GM19025 (cell line): ENCODE data around the gene ZFP62.
"Not testable (repeated sequence)": the region's sequence is repeated elsewhere in the genome, so short reads cannot be mapped to it uniquely, and the experiment has no call there.

Experiments used
- ATAC-seq: cut with Tn5 transposase; IDR thresholded peaks from one replicate; pipeline ENCODE4 v1.9.1; 2021; ENCODE audit warnings: mild to moderate bottlenecking, low read depth, moderate library complexity; ENCODE audit not compliant: unreplicated experiment

Gene ZFP62

GRCh38 chr5:180831139-180832093, 29.7 kb downstream of the ZFP62 start:
- ATAC-seq: peak; percentile 72

GRCh38 chr5:180830253-180831138, 30.6 kb downstream of the ZFP62 start:
- ATAC-seq: peak; percentile 32

GRCh38 chr5:180829726-180830125, 31.4 kb downstream of the ZFP62 start:
- ATAC-seq: no peak

DNA sequence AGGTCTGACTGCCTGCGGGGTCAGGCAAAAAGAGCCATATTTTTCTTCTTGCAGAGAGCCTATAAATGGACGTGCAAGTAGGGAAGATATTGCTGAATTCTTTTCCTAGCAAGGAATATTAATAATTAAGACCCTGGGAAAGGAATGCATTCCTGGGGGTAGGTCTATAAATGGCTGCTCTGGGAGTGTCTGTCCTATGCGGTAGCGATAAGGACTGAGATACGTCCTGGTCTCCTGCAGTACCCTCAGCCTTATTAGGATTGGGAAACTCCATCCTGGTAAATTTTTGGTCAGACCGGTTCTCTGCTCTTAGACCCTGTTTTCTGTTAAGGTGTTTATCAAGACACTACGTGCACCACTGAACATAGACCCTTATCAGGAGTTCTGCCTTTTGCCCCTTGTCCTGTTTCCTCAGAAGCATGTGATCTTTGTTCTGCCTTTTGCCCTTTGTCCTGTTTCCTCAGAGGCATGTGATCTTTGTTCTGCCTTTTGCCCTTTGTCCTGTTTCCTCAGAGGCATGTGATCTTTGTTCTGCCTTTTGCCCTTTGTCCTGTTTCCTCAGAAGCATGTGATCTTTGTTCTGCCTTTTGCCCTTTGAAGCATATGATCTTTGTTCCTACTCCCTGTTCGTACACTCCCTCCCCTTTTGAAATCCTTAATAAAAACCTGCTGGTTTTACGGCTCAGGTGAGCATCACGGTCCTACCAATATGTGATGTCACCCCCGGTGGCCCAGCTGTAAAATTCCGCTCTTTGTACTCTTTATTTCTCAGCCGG, 32.1 kb downstream of the ZFP62 start:
- not testable (repeated sequence) for ATAC-seq

DNA sequence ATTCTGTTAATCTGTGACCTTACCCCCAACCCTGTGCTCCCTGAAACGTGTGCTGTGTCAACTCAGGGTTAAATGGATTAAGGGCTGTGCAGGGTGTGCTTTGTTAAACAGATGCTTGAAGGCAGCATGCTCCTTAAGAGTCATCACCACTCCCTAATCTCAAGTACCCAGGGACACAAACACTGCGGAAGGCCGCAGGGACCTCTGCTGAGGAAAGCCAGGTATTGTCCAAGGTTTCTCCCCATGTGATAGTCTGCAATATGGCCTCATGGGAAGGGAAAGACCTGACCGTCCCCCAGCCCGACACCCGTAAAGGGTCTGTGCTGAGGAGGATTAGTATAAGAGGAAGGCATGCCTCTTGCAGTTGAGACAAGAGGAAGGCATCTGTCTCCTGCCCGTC, 33.7 kb downstream of the ZFP62 start:
- not testable (repeated sequence) for ATAC-seq

DNA sequence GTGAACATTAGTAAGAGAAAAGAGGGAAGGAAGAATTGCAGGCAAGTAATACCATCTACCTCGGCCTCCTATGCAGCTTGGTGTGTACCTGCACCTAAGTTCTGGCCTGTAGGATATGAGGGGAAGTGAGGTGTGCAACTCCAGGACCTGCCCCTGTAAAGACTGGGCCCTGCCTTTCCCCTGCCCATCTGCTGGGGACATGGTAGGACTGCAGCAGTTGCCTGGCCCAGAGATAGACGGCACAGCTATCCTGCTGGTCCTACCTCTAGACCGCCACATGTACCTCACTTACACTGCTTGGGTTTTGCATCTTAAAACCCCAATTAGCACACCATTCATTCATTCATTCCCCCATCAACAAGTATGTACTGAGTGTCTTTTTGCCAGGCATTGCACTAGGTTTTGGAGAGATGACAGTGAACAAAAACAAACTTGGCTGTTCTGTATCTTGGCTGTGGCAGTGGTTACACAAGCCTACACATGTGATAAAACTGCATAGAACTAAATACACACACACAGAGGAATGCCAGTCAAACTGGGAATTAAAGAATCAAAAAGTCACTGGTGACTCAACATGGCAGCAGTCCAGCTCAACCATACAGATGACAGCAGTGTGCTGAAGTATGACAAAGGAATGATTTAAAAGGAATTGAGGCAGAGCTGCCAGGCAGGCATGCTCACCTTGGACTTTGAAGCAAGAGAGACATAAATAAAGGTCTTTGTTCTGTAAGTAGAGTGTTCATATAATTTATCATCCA, 35.1 kb downstream of the ZFP62 start:
- ATAC-seq: no peak

DNA sequence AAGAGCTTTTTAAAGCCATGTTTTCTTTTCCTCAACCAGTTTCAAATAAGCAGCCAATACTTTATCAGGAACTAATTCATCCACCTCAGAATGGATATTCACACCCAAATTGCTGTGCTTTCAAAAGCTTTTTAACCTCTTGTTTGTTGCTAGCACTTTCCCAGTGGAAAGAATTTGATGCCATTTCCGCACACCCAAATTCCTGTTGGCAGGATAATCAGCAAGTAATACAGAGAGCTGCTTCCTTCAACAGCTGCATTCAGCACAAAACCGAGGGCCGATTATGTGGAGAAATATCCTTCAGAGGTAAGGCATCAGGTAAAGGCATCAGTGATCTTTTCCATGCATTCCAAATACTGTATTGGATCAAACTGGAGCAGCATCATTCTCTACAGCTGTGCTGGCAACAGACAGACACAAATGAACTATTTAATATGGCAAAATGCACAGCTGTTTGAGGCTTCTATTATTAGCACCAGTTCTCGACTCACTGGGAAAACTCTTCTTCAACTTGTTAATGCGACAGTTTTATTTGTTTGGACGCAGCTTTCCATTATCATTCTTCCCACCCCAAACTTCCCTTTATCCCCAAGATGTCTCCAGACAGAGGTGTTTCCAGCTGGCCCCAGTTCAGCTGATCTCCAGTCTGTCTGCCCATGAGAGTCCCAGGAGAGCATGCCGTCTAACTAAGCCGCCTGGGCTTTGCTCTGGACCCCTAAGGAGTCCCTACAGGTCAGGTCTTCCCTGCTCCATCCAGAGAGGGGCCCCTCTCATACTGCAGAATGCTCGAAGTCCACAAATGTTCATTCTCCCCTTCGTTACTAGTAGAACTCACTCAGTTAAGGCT, 36.2 kb downstream of the ZFP62 start:
- no peak for ATAC-seq

DNA sequence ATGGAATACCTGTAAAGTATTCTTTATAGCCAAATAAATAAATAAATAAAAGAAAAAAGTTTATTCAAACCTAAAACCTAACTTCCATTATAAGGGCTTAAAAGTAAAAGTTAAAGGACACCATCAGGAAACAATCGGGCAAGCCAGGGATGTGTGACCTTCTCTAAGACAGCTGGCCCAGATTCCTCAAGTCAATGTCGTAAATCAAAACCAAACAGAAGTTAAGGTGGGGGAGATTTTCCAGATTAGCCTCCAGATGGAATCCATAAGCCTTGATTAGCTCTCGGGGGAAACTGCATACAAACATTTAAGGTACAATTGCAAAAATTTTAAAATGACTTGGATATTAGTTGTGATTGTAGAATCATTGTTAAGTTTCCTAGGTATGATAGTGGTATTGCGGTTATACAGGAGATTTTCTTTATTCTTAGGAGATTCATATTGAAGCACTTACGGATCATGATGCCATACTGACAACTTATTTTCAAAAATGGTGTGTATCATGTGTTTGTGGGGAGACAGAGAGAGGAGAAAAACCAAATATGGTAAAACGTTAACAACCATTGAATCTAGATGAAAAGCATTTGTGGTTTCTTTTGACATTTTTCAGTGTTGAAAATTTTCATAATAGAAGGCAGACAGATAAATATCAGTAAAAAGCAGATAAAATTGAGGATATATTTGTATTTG, 37.0 kb downstream of the ZFP62 start:
- ATAC-seq: no peak

DNA sequence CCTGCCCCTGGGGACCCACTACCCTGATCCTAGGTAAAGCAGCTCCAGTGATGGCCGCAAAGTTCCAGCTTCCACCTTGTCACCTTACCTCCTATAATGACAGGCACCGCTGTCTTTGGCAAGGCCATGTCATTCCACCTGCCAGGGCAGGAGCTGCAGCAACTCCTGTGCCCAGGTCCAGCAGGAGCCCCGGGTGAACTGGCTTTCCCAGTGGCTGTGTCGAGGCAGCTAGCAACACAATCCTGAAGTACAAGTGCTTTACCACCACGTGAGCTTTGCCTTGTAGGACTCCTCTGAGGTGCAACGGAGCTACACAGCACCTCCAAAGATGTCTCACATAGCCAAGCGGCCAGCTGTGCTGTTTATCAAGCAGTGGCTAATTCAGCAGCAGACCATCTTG, 37.7 kb downstream of the ZFP62 start:
- ATAC-seq: no peak

GRCh38 chr5:180821538-180821937, 39.5 kb downstream of the ZFP62 start:
- ATAC-seq: no peak

GRCh38 chr5:180820788-180821321, 40.2 kb downstream of the ZFP62 start:
- ATAC-seq: peak; percentile 75

DNA sequence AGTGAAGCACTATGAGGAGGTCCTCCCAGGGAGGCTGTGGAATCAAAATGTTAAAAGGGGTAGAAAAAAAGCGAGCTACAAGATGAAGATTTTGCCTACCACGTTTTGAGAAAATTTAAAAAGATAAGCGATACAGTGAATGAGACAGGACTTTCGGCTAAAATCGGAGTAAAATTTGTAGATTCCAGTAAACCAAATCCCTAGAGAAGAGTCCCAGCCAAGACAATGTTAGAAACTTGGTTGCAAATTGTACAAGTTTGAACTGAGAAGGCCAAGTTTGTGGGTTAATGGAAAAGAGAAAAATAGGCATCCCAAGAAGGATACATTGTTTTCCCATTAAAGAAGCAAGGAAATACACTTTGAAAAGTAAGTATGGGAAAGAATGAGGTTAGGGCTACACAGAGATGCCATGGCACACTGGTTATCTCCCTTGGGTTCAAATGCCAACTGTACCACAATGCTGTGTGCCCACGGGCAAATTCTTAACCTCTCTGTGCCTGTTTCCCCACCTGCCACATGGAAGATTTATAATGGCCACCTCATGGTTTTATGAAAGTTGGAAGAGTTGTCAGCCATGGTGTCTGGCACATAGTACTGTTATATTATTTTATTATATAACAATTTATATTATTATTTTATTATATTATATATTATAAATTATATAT, 42.3 kb downstream of the ZFP62 start:
- no peak for ATAC-seq

DNA sequence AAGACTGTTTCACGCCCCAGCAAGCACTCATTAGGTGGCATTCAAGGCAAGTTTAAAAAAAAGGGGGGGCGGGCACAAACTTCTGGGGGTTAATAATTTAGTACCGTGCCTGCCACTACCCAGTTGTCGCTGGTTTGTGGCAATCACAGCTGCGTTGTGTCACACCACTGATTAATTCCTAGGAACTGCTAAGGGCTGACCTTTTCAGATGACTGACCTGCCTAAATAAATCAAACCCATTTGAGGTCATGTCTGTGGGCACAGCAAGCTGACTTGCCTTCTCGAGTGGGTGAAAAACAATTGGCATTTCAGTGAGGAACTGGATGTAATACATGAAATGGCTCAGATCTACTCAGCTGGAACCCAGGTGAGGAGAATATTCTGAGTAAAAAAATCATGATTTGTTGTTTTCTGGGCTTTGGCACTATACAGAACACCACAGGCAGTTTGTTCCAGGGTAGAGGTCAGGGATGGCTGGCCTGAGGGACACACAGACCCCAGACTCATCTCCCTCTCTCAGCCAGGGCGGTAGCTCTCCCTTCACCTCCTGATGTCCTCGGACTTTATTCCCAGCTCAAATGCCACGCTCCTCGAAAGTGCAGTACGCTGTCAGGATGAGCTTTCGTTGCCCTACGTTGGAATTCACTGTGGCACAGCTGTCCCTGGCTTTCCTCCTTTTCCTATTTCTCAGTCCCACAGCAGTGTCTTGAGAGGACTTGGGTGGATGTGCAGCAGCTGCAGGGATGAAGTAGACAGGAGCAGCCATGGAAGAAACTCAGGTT, 43.0 kb downstream of the ZFP62 start:
- no peak for ATAC-seq

DNA sequence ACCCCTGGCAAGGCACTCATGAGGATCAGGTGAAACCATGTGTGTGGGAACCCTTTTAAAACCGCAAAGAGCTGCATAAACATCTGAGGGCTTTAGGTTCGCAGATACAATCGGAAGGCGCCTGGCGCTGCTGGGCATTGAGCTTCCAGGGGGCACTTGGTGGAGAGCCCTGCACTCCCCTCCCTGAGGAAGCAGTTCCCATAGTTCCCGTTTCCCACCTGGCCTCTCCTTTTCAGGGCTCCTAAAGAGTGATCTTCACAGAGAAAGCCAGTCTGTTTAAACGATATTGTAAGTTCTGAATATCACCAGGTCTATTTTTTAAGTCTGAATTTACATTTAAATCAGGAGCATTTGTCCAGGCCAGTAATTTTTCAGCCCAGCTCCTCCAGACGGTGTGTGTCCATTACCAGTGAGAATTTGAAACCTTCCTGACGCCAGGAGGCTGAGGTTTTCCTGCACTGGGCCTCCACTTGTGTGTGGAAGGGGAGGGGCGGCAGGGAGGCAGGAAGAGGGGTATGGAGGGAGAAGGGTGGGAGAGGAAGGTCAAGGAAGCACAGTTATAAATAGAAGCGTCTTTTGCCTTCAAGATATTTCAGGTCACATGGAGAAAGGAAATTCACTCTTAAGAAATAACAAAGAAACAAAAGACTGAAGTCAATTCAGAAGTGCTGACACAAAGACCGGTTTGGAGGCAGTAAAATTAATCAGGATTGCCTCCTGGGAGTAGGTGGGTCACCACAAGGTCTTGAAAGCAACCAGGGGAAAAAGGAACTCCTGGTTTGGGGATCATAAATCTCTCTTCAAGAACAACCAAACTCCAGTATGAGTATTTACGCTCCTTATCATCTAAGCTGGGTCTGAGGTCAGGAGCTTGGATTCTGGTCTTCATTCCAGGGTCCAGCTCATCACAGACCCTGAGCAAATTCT, 44.2 kb downstream of the ZFP62 start:
- no peak for ATAC-seq

DNA sequence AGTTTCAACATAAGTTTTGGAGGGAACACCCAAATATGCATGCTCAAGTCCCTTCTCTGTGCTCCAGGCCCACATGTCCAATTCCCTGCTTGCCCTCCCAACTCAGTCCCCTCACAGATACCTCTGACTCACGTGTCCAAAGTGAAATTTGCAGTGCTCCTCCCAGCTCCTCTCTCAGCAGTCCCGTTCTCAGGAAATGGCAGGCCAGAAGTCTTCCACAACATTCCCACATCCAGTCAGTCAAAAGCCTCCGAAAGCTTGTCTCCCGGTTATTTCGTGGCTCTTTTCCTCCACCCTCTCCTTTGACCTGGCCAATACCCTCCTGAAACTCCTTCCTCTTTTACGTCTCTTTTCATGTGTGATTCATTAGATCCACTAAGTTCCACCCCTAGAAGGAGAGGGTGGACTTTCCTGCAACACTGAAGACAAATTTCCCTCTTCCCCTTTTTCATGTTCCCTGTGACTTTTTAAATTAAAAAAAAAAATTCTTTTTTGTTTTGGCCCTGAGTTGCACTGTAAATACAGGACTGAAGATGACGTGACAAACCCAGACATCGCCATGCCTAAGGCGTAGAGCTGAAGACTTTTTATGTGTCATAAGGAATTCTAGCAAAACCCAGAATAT, 45.7 kb downstream of the ZFP62 start:
- ATAC-seq: no peak
